ENCODE data around the gene CUBN. TPM values are rescaled to one million over a fixed set of nuclear protein-coding genes. Genes with fewer than 3 reads are reported as not detected.
A peak's percentile ranks its signal among the peaks of the same experiment; 100 is the strongest.

CUBN gene
- total RNA-seq, 1 donor from 2014 or later, result 1.0 TPM

DNA sequence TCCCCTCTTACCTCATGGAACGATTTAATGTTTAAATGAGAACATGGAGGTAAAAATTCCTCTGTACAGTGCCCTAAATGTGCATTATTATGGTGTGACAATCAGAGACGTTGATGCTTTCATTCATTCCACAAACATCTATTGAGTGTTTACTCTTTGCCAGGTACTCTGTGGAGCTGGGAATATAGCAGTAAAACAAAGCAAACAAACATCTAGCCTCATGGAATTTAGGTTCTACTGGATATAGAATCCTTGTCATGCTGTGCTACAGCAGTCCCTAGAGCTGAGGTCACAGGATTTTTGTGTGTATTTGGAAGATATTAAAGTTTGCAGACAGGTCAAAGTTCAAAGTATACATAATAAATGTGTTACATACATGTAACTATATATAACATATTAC, 140.7 kb downstream of the CUBN start:
- H3K27ac Mint-ChIP-seq, result no peak overlapping the region
- H3K4me1 Mint-ChIP-seq (ENCODE audit: unreplicated experiment), result peaks cover 17% of the 10 kb centered on the region
- no peak overlapping the region for H3K4me3 Mint-ChIP-seq
- DNase-seq (ENCODE audit: extremely low spot score, unreplicated experiment), result no peak
- TF ChIP-seq, protein P1, sequence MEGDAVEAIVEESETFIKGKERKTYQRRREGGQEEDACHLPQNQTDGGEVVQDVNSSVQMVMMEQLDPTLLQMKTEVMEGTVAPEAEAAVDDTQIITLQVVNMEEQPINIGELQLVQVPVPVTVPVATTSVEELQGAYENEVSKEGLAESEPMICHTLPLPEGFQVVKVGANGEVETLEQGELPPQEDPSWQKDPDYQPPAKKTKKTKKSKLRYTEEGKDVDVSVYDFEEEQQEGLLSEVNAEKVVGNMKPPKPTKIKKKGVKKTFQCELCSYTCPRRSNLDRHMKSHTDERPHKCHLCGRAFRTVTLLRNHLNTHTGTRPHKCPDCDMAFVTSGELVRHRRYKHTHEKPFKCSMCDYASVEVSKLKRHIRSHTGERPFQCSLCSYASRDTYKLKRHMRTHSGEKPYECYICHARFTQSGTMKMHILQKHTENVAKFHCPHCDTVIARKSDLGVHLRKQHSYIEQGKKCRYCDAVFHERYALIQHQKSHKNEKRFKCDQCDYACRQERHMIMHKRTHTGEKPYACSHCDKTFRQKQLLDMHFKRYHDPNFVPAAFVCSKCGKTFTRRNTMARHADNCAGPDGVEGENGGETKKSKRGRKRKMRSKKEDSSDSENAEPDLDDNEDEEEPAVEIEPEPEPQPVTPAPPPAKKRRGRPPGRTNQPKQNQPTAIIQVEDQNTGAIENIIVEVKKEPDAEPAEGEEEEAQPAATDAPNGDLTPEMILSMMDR (conservative IDR thresholded peaks at IDR 0.05), result no peak
- no peaks in the 10 kb centered on the region for H3K36me3 Mint-ChIP-seq
- H3K27me3 Mint-ChIP-seq, result no peaks in the 10 kb centered on the region
- H3K9me3 Mint-ChIP-seq, result peaks cover 4% of the 10 kb centered on the region

DNA sequence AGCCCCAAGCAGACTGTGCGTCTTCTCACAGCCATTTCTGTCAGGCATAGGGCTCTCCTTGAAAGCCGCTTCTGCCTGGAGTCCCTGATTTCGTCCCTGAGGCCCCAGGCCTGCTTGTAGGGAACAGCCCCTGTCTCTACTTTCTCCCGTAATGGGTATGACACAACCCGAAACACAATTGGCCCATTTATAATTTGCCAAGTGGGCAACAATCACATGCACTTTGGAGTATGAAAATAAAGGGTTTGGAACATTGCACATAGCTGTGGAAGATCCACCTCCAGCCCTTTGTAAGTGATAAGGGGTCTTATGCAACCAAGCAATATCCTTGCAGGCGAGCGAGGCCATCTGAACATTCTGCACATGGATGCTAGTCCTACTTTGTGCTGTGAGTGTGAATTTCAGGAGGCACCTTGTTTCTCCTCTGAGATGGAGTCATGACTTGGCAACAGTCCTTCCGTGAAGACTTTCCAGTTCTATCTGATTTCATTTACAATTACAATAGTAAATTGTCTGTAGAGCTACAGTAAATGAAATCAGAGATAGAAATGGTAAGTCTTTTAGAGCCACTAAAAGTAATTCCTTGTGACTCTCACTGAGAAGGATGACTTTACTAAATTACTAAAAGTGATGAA, 141.5 kb downstream of the CUBN start:
- H3K27ac Mint-ChIP-seq, result no peak overlapping the region
- H3K36me3 Mint-ChIP-seq, result no peaks in the 10 kb centered on the region
- H3K27me3 Mint-ChIP-seq, result no peaks in the 10 kb centered on the region
- H3K4me1 Mint-ChIP-seq (ENCODE audit: unreplicated experiment), result peaks cover 17% of the 10 kb centered on the region
- H3K4me3 Mint-ChIP-seq, result no peak overlapping the region
- TF ChIP-seq, protein P1 (conservative IDR thresholded peaks at IDR 0.05), result no peak
- peaks cover 4% of the 10 kb centered on the region for H3K9me3 Mint-ChIP-seq
- no peak for DNase-seq (ENCODE audit: extremely low spot score, unreplicated experiment)

DNA sequence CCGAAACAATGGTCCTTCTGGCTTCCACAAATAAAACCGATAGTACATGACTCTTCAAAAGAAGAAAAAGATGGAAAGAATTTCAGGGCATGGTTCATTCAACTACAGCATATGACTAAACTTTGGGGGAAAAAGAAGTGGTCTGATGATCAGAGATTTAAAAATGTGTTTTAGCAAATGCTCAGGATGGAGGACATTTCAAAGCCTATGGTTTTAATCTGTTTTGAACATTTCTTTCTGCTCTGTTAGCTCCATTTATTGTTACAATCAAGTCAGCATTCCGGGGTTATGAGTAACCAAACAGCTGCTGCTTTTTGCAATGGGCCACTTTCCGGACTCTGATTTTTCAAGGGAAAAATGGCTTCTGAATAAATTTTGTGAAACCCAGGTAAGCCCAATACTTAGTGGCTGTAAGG, 142.4 kb downstream of the CUBN start:
- no peaks in the 10 kb centered on the region for H3K27me3 Mint-ChIP-seq
- peaks cover 12% of the 10 kb centered on the region for H3K4me1 Mint-ChIP-seq (ENCODE audit: unreplicated experiment)
- DNase-seq (ENCODE audit: extremely low spot score, unreplicated experiment), result no peak
- H3K36me3 Mint-ChIP-seq, result no peaks in the 10 kb centered on the region
- TF ChIP-seq, protein P1 (conservative IDR thresholded peaks at IDR 0.05), result no peak
- peak overlapping the region; percentile 14 for H3K27ac Mint-ChIP-seq
- H3K4me3 Mint-ChIP-seq, result no peak overlapping the region
- peaks cover 4% of the 10 kb centered on the region for H3K9me3 Mint-ChIP-seq

DNA sequence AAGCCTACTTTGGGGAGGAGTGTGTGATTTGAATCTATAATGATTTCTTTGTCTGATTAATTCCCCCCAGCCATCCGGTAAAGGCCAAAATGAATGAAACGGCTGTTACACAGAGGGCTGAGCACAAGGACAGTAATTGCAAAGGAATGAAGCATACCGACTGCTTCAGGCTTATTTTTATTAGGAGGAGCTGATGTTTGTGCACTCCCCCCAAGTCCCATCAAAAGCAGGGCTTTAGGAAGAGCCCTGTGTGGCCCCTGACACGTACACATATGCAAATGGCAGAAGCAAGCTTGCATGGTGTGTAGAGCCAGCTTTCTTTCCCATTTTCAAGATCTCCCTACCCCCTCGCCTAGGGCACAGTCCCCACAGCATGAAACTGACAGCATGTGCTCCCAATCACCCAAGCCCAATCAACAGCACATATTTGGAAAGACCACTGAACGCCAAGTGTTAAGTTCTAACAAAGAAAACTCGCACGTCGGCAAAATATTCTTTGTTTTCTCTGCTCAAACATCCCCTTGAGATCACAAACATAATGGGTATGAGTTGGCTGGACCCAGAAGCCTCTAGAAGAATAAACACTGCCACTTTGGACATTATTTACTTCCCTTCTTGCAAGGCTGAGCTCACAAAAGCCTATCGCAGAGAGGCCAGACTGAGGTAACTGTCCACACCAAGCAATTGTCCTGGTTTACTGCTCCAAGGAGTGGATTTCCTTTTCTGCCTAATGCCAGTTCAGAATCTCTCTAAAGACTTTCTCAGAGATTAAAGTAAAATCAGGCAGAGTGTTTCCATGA, 143.0 kb downstream of the CUBN start:
- H3K27me3 Mint-ChIP-seq, result no peaks in the 10 kb centered on the region
- no peaks in the 10 kb centered on the region for H3K36me3 Mint-ChIP-seq
- TF ChIP-seq, protein P1 (conservative IDR thresholded peaks at IDR 0.05), result no peak
- DNase-seq (ENCODE audit: extremely low spot score, unreplicated experiment), result no peak
- no peak overlapping the region for H3K4me3 Mint-ChIP-seq
- H3K9me3 Mint-ChIP-seq, result peaks cover 4% of the 10 kb centered on the region
- H3K27ac Mint-ChIP-seq, result peak overlapping the region; percentile 14
- peaks cover 12% of the 10 kb centered on the region for H3K4me1 Mint-ChIP-seq (ENCODE audit: unreplicated experiment)

DNA sequence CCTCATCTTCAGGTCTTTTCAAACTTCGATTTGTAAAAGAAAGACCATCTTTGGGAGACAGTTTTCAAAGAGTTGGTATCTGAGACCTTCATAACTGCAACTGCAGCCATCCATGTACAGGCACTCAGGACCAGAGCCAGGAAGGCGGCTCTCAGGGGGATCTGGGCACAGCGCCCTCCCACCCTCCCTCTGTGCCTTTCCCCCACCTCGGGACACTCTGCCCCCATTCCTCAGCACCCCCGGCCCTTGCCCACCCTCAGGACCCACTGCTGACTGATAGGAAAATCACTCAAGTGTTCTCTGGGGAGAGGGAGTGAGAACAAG, 143.6 kb downstream of the CUBN start:
- Mint-ChIP-seq H3K9me3 (peaks cover under 1% of the 10 kb centered on the region), H3K27ac (no peak overlapping the region), H3K4me1 (ENCODE audit: unreplicated experiment) (peaks cover 12% of the 10 kb centered on the region), H3K27me3 (no peaks in the 10 kb centered on the region), H3K36me3 (no peaks in the 10 kb centered on the region), H3K4me3 (no peak overlapping the region)
- DNase-seq (ENCODE audit: extremely low spot score, unreplicated experiment), result no peak
- TF ChIP-seq, protein P1 (conservative IDR thresholded peaks at IDR 0.05), result no peak
